ENCODE measurements around the gene CDC37L1. TPM values are rescaled to one million over a fixed set of nuclear protein-coding genes. Genes with fewer than 3 reads are reported as not detected.

Gene CDC37L1
- total and polyA plus RNA-seq, 9 of the 15 experiments (the other 6 are each of a cell fraction or from before 2014, with no cell fraction given), result 1.5 to 7.9 (median 6.0) TPM

DNA sequence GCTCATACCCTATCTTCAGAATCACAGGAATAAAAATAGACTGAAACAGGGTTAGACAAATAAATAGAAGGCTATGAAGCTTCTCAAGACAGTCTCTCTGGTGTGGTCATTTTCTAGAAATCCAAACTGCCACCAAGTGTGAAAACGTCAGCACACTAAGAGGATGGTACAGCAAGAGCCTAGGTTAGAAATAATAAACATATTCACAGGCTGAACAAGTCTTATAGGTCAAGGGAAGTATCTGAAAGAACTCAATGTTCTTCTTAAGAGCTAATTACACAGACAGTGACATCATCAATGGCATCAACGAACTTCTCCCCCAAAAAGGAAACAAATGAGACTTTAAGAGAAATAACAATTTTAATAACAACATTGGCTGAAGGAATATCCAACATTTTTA, 39.9 kb upstream of the CDC37L1 start:
- POLR2A ChIA-PET, result no interaction called here
- H3K9me3 ChIP-seq (replicated peaks; ENCODE audit: control insufficient read depth, insufficient read depth, low read depth, low read length), result no peaks in the 10 kb centered on the region

DNA sequence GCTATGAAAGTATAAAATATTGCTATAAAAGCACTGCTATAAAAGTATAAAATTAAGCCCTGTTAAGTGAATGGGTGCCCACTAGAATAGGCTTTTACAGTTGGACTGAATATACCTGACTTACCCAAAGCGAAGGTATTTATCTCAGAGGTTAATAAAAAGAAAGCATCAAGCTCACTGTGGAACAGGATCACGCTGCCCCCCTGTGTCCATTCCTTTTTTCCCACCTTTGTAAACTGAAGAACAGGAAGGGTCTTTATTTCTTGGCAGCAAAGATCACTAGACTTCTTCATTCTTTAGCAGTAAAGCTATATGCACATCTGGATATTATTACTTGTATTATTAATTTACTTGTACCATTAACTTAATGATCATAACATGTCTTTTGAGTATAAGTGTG, 39.3 kb upstream of the CDC37L1 start:
- Histone ChIP-seq H3K9ac (ENCODE audit: insufficient read depth in 1 of 2, low read depth in 2 of 2, low read length in 2 of 2) (no peak overlapping the region), H3K4me2 (ENCODE audit: insufficient read depth, low read length) (no peak overlapping the region), H3K27ac (ENCODE audit: extremely low read depth, low read depth, low read length) (no peak overlapping the region), H3K4me3 (no peak overlapping the region), H3K36me3 (ENCODE audit: control insufficient read depth, insufficient read depth, low read length) (no peaks in the 10 kb centered on the region), H2AFZ (ENCODE audit: low read depth, low read length) (no peak overlapping the region), H3K27me3 (ENCODE audit: control insufficient read depth in 2 of 2, insufficient read depth in 2 of 2, low read length in 2 of 2) (peaks cover 2 to 6% of the 10 kb centered on the region in 2 experiments; a peak in 2 of 5 replicates), H3K4me1 (replicated peaks in 1 of 2; ENCODE audit: control insufficient read depth in 2 of 2, insufficient read depth in 2 of 2, low read length in 2 of 2) (no peaks in the 10 kb centered on the region), H4K20me1 (replicated peaks; ENCODE audit: control insufficient read depth, insufficient read depth, low read length) (no peaks in the 10 kb centered on the region), H3K9me3 (replicated peaks; ENCODE audit: control insufficient read depth, insufficient read depth, low read depth, low read length) (no peaks in the 10 kb centered on the region), H3K9me1 (ENCODE audit: control insufficient read depth, insufficient read depth, low read length) (no peaks in the 10 kb centered on the region), H3K79me2 (ENCODE audit: control insufficient read depth, insufficient read depth, low read length) (no peaks in the 10 kb centered on the region)
- intact Hi-C loops (cut with micrococcal nuclease), result loop anchor here (2.0 kb wide), 1 partner anchor 325 kb away; no protein-coding TSS in a partner anchor
- DNase-seq (ENCODE audit: extremely low read depth in 1 of 4, low spot score in 3 of 4), result peak; percentile 7 to 16 (median 12)
- 0% methylated on average over 2 of the region's 2 CpGs for WGBS (ENCODE audit: insufficient coverage, low coverage, missing lambda C conversion rate)
- FAIRE-seq, result no peak
- BruUV-seq (replicated peaks), result no TSS peak
- in situ Hi-C loops (cut with MboI), result no loop called here
- POLR2A ChIA-PET, result interaction anchor here (0.8 kb wide), 1 partner anchor 14 kb away, joined by 3 read pairs; no protein-coding TSS in a partner anchor
- peak; percentile 41; the same call in 1 of the 3 replicates for ATAC-seq
- CTCF ChIA-PET (ENCODE audit: low intra/inter-chr PET ratio), result no interaction called here
- TF ChIP-seq, protein P1, sequence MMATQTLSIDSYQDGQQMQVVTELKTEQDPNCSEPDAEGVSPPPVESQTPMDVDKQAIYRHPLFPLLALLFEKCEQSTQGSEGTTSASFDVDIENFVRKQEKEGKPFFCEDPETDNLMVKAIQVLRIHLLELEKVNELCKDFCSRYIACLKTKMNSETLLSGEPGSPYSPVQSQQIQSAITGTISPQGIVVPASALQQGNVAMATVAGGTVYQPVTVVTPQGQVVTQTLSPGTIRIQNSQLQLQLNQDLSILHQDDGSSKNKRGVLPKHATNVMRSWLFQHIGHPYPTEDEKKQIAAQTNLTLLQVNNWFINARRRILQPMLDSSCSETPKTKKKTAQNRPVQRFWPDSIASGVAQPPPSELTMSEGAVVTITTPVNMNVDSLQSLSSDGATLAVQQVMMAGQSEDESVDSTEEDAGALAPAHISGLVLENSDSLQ (IDR thresholded peaks at IDR 0.05), result no peak
- TF ChIP-seq, protein P2, sequence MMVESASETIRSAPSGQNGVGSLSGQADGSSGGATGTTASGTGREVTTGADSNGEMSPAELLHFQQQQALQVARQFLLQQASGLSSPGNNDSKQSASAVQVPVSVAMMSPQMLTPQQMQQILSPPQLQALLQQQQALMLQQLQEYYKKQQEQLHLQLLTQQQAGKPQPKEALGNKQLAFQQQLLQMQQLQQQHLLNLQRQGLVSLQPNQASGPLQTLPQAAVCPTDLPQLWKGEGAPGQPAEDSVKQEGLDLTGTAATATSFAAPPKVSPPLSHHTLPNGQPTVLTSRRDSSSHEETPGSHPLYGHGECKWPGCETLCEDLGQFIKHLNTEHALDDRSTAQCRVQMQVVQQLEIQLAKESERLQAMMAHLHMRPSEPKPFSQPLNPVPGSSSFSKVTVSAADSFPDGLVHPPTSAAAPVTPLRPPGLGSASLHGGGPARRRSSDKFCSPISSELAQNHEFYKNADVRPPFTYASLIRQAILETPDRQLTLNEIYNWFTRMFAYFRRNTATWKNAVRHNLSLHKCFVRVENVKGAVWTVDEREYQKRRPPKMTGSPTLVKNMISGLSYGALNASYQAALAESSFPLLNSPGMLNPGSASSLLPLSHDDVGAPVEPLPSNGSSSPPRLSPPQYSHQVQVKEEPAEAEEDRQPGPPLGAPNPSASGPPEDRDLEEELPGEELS (CRISPR knock-in tag; IDR thresholded peaks at IDR 0.05; ENCODE audit: borderline replicate concordance), result no peak
- no peak for TF ChIP-seq TARDBP (IDR thresholded peaks at IDR 0.05)

More for the DNA sequence above, 39.9 kb upstream of the CDC37L1 start:
- Histone ChIP-seq H3K79me2 (ENCODE audit: control insufficient read depth, insufficient read depth, low read length) (no peaks in the 10 kb centered on the region), H3K36me3 (ENCODE audit: control insufficient read depth, insufficient read depth, low read length) (no peaks in the 10 kb centered on the region), H3K27me3 (ENCODE audit: control insufficient read depth in 2 of 2, insufficient read depth in 2 of 2, low read length in 2 of 2) (peaks cover 2 to 6% of the 10 kb centered on the region in 2 experiments; a peak in 2 of 5 replicates), H3K9ac (ENCODE audit: insufficient read depth in 1 of 2, low read depth in 2 of 2, low read length in 2 of 2) (no peak overlapping the region), H3K27ac (ENCODE audit: extremely low read depth, low read depth, low read length) (no peak overlapping the region), H2AFZ (ENCODE audit: low read depth, low read length) (no peak overlapping the region), H4K20me1 (replicated peaks; ENCODE audit: control insufficient read depth, insufficient read depth, low read length) (no peaks in the 10 kb centered on the region), H3K4me1 (replicated peaks in 1 of 2; ENCODE audit: control insufficient read depth in 2 of 2, insufficient read depth in 2 of 2, low read length in 2 of 2) (no peaks in the 10 kb centered on the region), H3K4me2 (ENCODE audit: insufficient read depth, low read length) (no peak overlapping the region), H3K4me3 (no peak overlapping the region), H3K9me1 (ENCODE audit: control insufficient read depth, insufficient read depth, low read length) (no peaks in the 10 kb centered on the region)
- in situ Hi-C loops (cut with MboI), result no loop called here
- no peak for TF ChIP-seq ZC3H4 (CRISPR knock-in tag; IDR thresholded peaks at IDR 0.05; ENCODE audit: borderline replicate concordance)
- no peak for TF ChIP-seq SRSF9 (IDR thresholded peaks at IDR 0.05; ENCODE audit: borderline replicate concordance, low read depth, low read length)
- TF ChIP-seq GATA2 (CRISPR knock-in tag; IDR thresholded peaks at IDR 0.05), result no peak
- no peak for TF ChIP-seq RUNX1 (IDR thresholded peaks at IDR 0.05; ENCODE audit: low read depth)
- TF ChIP-seq TARDBP (IDR thresholded peaks at IDR 0.05), result no peak
- no TSS peak for BruUV-seq (replicated peaks)
- FAIRE-seq (no peak), ATAC-seq (no peak), DNase-seq (ENCODE audit: extremely low read depth in 1 of 4, low spot score in 3 of 4) (no peak)
- intact Hi-C loops (cut with micrococcal nuclease), result no loop called here
- CTCF ChIA-PET (ENCODE audit: low intra/inter-chr PET ratio), result no interaction called here
- WGBS (ENCODE audit: insufficient coverage, low coverage, missing lambda C conversion rate), result 0% methylated on average over 2 of the region's 2 CpGs
